Liver (tissue), 9 donors: ENCODE data around the gene EXD3. TPM values are rescaled to one million over a fixed set of nuclear protein-coding genes. Genes with fewer than 3 reads are reported as not detected.

Source experiments
- DNase-seq: peaks from one replicate; pipeline ENCODE4 v3.0.0-alpha.2; 2017; ENCODE audit warnings: low spot score
- H3K27ac ChIP-seq, 2 donors: one replicate each; pipeline ENCODE4 v1.7.0; 2013; ENCODE audit warnings: inconsistent platforms in 2 of 2, low read length in 2 of 2, control low read depth in 1 of 2, low read depth in 1 of 2, mild to moderate bottlenecking in 1 of 2
- H3K27me3 ChIP-seq, 4 donors: one replicate each; pipeline versions ENCODE4 v1.6.1 to v1.7.0; 2013; ENCODE audit warnings: low read length in 3 of 4, inconsistent platforms in 1 of 4, mild to moderate bottlenecking in 1 of 4, moderate library complexity in 1 of 4; ENCODE audit not compliant: control insufficient read depth in 4 of 4, insufficient read depth in 4 of 4
- H3K36me3 ChIP-seq, 4 donors: one replicate each; pipeline versions ENCODE4 v1.6.1 to v1.7.0; 2013; ENCODE audit warnings: low read length in 3 of 4, mild to moderate bottlenecking in 3 of 4, low read depth in 1 of 4, moderate library complexity in 1 of 4; ENCODE audit not compliant: control insufficient read depth in 4 of 4, insufficient read depth in 3 of 4
- H3K4me1 ChIP-seq, 4 donors: one replicate each; pipeline versions ENCODE4 v1.6.1 to v1.7.0; 2013; ENCODE audit warnings: low read length in 3 of 4, mild to moderate bottlenecking in 3 of 4, moderate library complexity in 1 of 4; ENCODE audit not compliant: control insufficient read depth in 4 of 4, insufficient read depth in 4 of 4
- H3K4me3 ChIP-seq, 3 donors: one replicate each; pipeline versions ENCODE4 v1.6.1 to v1.7.0; 2013; ENCODE audit warnings: low read length in 3 of 3, control low read depth in 1 of 3, low read depth in 1 of 3, mild to moderate bottlenecking in 1 of 3
- H3K9ac ChIP-seq, 2 donors: one replicate each; pipeline ENCODE4 v1.7.0; 2013; ENCODE audit warnings: low read length in 2 of 2, mild to moderate bottlenecking in 2 of 2, moderate library complexity in 2 of 2, control low read depth in 1 of 2, low read depth in 1 of 2
- H3K9me3 ChIP-seq, 4 donors: one replicate each; pipeline versions ENCODE4 v1.6.1 to v1.7.0; 2013; ENCODE audit warnings: low read length in 3 of 4; ENCODE audit not compliant: control insufficient read depth in 4 of 4
- FOXA2 ChIP-seq: IDR thresholded peaks from 2 replicates; pipeline ENCODE4 v1.6.1; 2016; ENCODE audit warnings: antibody characterized with exemption
- GABPA ChIP-seq, 2 donors: IDR thresholded peaks in 1 of 2; conservative IDR thresholded peaks in 1 of 2; 2 replicates each; pipeline ENCODE4 v1.6.1; 2016; ENCODE audit warnings: antibody characterized with exemption in 2 of 2, mild to moderate bottlenecking in 1 of 2, moderate library complexity in 1 of 2
- HNF4A ChIP-seq, 2 donors: conservative IDR thresholded peaks; 2 replicates each; pipeline ENCODE4 v1.6.1; 2016; ENCODE audit warnings: antibody characterized with exemption in 2 of 2, mild to moderate bottlenecking in 2 of 2
- JUND ChIP-seq, 2 donors: IDR thresholded peaks; 2 replicates each; pipeline ENCODE4 v1.6.1; 2016; ENCODE audit warnings: antibody characterized with exemption in 2 of 2
- TAF1 ChIP-seq: conservative IDR thresholded peaks from 2 replicates; pipeline ENCODE4 v1.6.1; 2016; ENCODE audit warnings: antibody characterized with exemption, mild to moderate bottlenecking
- YY1 ChIP-seq: IDR thresholded peaks from 2 replicates; pipeline ENCODE4 v1.6.1; 2016; ENCODE audit warnings: antibody characterized with exemption, mild to moderate bottlenecking
- WGBS: extraction: QIAGEN DNeasy Blood & Tissue Kit; methylation state at CpG from one replicate; pipeline ENCODE4 v1.1.7; 2013; 5-methylcytosine and 5-hydroxymethylcytosine counted together
- polyA plus RNA-seq, 2 donors: library from polyadenylated mRNA; stranded (reverse) in 1 of 2; unstranded in 1 of 2; fragments of 200-250 nt in 1 of 2; fragments of >200 nt in 1 of 2; fragmentation: Nextera tagmentation in 1 of 2; extraction: Ambion mirVana in 1 of 2; gene quantifications; one replicate each; pipeline versions ENCODE4 v1.2.1 to v1.2.3, GENCODE V29; 2013 to 2015
- total RNA-seq, 2 donors: library from RNA; depleted of rRNA; stranded (reverse); fragments of >200 nt; gene quantifications; one replicate each; pipeline ENCODE4 v1.2.3, GENCODE V29; 2014
- TF ChIP-seq, protein P1 (sequence below): IDR thresholded peaks from 2 replicates; pipeline ENCODE4 v1.6.1; 2016; ENCODE audit warnings: antibody characterized with exemption
- TF ChIP-seq, protein P2 (sequence below): fragments of 150-350 bp; IDR thresholded peaks from 2 replicates; pipeline ENCODE4 v1.5.1; 2017; ENCODE audit warnings: improper control_type of control experiment, low read depth, low read length; ENCODE audit not compliant: missing input control
- TF ChIP-seq, protein P3 (sequence below): IDR thresholded peaks from 2 replicates; pipeline ENCODE4 v1.6.1; 2016; ENCODE audit warnings: antibody characterized with exemption
- TF ChIP-seq, protein P4 (sequence below): IDR thresholded peaks from 2 replicates; pipeline ENCODE4 v1.6.1; 2016; ENCODE audit warnings: antibody characterized with exemption, mild to moderate bottlenecking
- TF ChIP-seq, protein P5 (sequence below): IDR thresholded peaks from 2 replicates; pipeline ENCODE4 v1.6.1; 2016; ENCODE audit warnings: antibody characterized with exemption
- donor health status: healthy.
- donor health status: healthy.
- donor health status: healthy.
- donor health status: healthy.
- donor health status: healthy.

The EXD3 gene
- total and polyA plus RNA-seq, 4 donors, result 2.5 to 6.7 (median 3.7) TPM

DNA sequence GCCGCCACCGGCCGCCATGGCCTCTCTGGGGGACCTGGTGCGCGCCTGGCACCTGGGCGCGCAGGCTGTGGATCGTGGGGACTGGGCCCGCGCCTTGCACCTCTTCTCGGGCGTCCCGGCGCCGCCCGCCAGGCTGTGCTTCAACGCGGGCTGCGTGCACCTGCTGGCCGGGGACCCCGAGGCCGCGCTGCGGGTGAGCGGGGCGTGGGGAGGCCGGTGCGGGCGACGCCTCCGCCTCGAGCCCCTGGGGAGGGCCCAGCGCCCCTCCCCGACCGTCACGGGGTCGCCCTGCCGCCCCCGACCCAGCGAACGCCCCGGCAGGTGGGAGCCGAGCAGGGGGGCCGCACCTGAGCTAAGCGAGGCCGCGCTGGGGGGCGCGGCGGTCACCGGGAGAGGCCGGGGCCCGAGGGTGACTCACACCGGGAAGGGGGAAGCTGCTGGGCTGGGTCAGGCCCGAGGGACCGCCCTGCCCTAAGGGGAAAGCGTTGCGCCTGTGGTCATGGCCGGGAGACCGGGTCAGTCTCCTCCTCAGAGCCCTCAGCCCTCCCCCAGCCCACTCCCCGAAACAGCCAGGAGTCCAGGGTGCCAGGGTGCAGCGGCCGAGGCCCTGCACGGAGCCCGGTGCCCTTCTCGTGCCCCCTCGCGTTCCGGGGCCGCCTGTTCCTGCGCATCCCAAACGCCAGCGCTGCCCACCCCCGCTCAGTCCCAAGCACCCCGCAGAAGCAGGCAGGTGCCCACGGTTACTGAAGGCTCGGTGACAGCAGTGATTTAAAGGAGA lies 741 bp upstream of the EXD3 start:
- Histone ChIP-seq H3K4me1 (peaks cover 5 to 17% (median 11%) of the 10 kb centered on the region in 4 donors), H3K4me3 (peak overlapping the region in 2 of 3 donors; percentile 36 to 98), H3K36me3 (no peaks in the 10 kb centered on the region), H3K9me3 (no peaks in the 10 kb centered on the region), H3K9ac (peak overlapping the region in 1 of 2 donors; percentile 3), H3K27ac (no peak overlapping the region), H3K27me3 (no peaks in the 10 kb centered on the region)
- DNase-seq, result no peak
- 7% methylated on average over 77 of the region's 77 CpGs for WGBS
- TF ChIP-seq JUND (IDR thresholded peaks at IDR 0.05), result no peak
- TF ChIP-seq, protein P1, sequence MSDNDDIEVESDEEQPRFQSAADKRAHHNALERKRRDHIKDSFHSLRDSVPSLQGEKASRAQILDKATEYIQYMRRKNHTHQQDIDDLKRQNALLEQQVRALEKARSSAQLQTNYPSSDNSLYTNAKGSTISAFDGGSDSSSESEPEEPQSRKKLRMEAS, result no peak
- TF ChIP-seq GABPA (IDR thresholded peaks at IDR 0.05 in 1 of 2, conservative IDR thresholded peaks at IDR 0.05 in 1 of 2), result no peak
- TF ChIP-seq TAF1, result no peak

DNA sequence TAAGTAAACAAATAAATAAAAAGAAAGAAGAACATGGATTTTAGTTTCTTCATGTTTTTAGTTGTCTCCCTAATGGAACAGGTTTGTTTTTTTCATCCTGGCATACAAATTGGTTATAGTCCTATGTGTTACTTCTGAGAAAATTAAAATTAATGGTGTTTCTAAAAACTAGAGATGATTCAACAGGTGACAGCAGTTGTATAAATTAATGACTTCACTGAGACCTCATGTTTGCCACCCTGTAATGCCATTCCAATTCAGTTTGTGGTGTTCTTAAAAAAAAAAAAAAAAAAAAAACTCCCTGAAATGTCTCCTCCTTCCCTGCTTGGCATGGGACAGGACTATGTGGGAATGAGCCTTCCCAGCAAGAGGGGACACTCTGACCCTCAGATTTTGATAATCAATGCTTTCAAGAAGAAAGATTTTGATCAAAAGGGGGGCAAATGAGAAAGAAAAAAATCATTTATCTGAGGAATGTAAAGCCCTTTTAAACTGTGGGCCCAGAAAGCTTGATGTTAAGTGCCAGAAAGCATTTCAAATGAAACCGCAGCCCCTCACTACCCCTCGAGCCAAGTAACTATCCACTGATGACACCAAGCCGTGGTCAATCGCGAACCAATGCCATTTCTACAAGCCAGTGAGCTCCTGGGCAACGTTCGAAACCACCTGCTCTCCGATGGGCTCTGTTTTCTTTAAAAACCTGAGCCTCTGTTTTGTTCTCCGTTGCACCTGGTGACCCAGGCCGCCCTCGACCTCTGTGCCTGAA lies 941 bp downstream of the EXD3 start:
- no peaks in the 10 kb centered on the region for H3K27me3 ChIP-seq
- H3K4me1 ChIP-seq, result peaks cover 5 to 17% (median 11%) of the 10 kb centered on the region in 4 donors
- no peaks in the 10 kb centered on the region for H3K36me3 ChIP-seq
- H3K4me3 ChIP-seq, result peak overlapping the region; percentile 66 to 98 (median 89)
- WGBS, result 3% methylated on average over 11 of the region's 11 CpGs
- H3K9me3 ChIP-seq, result no peaks in the 10 kb centered on the region
- no peak for DNase-seq
- no peak for TF ChIP-seq FOXA2
- TF ChIP-seq, protein P1, result no peak
- TF ChIP-seq, protein P2, sequence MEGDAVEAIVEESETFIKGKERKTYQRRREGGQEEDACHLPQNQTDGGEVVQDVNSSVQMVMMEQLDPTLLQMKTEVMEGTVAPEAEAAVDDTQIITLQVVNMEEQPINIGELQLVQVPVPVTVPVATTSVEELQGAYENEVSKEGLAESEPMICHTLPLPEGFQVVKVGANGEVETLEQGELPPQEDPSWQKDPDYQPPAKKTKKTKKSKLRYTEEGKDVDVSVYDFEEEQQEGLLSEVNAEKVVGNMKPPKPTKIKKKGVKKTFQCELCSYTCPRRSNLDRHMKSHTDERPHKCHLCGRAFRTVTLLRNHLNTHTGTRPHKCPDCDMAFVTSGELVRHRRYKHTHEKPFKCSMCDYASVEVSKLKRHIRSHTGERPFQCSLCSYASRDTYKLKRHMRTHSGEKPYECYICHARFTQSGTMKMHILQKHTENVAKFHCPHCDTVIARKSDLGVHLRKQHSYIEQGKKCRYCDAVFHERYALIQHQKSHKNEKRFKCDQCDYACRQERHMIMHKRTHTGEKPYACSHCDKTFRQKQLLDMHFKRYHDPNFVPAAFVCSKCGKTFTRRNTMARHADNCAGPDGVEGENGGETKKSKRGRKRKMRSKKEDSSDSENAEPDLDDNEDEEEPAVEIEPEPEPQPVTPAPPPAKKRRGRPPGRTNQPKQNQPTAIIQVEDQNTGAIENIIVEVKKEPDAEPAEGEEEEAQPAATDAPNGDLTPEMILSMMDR, result no peak
- TF ChIP-seq HNF4A (conservative IDR thresholded peaks at IDR 0.05), result no peak
- TF ChIP-seq, protein P3, sequence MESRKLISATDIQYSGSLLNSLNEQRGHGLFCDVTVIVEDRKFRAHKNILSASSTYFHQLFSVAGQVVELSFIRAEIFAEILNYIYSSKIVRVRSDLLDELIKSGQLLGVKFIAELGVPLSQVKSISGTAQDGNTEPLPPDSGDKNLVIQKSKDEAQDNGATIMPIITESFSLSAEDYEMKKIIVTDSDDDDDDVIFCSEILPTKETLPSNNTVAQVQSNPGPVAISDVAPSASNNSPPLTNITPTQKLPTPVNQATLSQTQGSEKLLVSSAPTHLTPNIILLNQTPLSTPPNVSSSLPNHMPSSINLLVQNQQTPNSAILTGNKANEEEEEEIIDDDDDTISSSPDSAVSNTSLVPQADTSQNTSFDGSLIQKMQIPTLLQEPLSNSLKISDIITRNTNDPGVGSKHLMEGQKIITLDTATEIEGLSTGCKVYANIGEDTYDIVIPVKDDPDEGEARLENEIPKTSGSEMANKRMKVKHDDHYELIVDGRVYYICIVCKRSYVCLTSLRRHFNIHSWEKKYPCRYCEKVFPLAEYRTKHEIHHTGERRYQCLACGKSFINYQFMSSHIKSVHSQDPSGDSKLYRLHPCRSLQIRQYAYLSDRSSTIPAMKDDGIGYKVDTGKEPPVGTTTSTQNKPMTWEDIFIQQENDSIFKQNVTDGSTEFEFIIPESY, result no peak
- TF ChIP-seq YY1, result no peak
- TF ChIP-seq, protein P4, sequence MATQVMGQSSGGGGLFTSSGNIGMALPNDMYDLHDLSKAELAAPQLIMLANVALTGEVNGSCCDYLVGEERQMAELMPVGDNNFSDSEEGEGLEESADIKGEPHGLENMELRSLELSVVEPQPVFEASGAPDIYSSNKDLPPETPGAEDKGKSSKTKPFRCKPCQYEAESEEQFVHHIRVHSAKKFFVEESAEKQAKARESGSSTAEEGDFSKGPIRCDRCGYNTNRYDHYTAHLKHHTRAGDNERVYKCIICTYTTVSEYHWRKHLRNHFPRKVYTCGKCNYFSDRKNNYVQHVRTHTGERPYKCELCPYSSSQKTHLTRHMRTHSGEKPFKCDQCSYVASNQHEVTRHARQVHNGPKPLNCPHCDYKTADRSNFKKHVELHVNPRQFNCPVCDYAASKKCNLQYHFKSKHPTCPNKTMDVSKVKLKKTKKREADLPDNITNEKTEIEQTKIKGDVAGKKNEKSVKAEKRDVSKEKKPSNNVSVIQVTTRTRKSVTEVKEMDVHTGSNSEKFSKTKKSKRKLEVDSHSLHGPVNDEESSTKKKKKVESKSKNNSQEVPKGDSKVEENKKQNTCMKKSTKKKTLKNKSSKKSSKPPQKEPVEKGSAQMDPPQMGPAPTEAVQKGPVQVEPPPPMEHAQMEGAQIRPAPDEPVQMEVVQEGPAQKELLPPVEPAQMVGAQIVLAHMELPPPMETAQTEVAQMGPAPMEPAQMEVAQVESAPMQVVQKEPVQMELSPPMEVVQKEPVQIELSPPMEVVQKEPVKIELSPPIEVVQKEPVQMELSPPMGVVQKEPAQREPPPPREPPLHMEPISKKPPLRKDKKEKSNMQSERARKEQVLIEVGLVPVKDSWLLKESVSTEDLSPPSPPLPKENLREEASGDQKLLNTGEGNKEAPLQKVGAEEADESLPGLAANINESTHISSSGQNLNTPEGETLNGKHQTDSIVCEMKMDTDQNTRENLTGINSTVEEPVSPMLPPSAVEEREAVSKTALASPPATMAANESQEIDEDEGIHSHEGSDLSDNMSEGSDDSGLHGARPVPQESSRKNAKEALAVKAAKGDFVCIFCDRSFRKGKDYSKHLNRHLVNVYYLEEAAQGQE, result no peak
- no peak for TF ChIP-seq TAF1
- TF ChIP-seq, protein P5, sequence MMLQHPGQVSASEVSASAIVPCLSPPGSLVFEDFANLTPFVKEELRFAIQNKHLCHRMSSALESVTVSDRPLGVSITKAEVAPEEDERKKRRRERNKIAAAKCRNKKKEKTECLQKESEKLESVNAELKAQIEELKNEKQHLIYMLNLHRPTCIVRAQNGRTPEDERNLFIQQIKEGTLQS, result no peak
- H3K9ac ChIP-seq, result peak overlapping the region; percentile 4 to 77
- H3K27ac ChIP-seq, result peak overlapping the region in 1 of 2 donors; percentile 42
